MM.1S (cell line): ENCODE measurements around the gene GUCA2A.

Experiments used
- CTCF ChIP-seq: fragments of 300-600 bp; sonication (generic); IDR thresholded peaks from 2 replicates; pipeline ENCODE4 v1.5.1; 2016; ENCODE audit warnings: antibody characterized with exemption, low read length, mixed read lengths
- EZH2 ChIP-seq: fragments of 300-600 bp; sonication (generic); optimal IDR thresholded peaks from 2 replicates; pipeline ENCODE3; 2017; ENCODE audit warnings: low read depth, mild to moderate bottlenecking, antibody characterized with exemption, low read length, mixed read lengths

GRCh38 chr1:42206164-42206563 is 41.6 kb upstream of the GUCA2A start:
- TF ChIP-seq CTCF (no peak), EZH2 (no peak)
